GM19397 (cell line): ENCODE measurements around the gene UGT1A4.

Source experiments
- ATAC-seq: cut with Tn5 transposase; IDR thresholded peaks from one replicate; pipeline ENCODE4 v1.9.1; 2021; ENCODE audit warnings: mild to moderate bottlenecking, moderate library complexity; ENCODE audit not compliant: unreplicated experiment

Gene UGT1A4

GRCh38 chr2:233807966-233808935, 89.7 kb downstream of the UGT1A4 start:
- no peak for ATAC-seq

DNA sequence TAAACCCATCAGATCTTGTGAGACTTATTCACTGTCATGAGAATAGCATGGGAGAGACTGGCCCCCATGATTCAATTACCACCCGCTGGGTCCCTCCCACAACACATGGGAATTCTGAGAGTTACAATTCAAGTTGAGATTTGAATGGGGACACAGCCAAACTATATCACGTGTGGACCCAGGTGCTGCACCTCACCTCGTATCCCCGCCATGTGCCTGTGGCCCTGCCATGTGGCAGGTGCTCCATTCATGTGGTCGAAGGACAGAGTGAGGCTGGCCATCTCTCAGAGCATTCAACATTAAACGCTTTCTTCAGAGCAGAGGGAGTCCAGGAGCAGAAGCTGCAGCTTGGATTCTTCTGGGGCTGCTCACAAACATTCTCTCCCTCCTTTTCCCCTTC, 91.8 kb downstream of the UGT1A4 start:
- ATAC-seq = no peak

DNA sequence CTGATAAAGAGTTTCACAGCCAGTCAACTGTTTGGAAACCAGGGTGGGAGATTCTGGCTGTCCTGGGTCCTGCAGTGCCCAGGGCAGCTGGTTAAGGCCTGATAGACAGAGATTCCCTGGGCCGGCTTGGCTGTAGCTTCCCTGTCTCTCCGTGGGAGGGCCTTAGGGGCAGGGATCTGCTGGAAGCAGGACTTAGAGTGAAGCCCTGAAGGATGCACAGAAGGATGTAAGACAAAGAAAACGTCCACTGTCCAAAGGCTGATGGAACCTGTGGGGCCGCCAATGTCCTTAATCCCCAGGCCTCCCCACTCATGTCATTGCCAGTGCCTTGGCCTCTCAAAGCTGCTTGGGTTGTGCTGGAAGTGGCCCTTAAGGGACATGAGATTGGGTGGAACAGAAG, 92.6 kb downstream of the UGT1A4 start:
- ATAC-seq = no peak

GRCh38 chr2:233811732-233812131, 93.2 kb downstream of the UGT1A4 start:
- no peak for ATAC-seq

DNA sequence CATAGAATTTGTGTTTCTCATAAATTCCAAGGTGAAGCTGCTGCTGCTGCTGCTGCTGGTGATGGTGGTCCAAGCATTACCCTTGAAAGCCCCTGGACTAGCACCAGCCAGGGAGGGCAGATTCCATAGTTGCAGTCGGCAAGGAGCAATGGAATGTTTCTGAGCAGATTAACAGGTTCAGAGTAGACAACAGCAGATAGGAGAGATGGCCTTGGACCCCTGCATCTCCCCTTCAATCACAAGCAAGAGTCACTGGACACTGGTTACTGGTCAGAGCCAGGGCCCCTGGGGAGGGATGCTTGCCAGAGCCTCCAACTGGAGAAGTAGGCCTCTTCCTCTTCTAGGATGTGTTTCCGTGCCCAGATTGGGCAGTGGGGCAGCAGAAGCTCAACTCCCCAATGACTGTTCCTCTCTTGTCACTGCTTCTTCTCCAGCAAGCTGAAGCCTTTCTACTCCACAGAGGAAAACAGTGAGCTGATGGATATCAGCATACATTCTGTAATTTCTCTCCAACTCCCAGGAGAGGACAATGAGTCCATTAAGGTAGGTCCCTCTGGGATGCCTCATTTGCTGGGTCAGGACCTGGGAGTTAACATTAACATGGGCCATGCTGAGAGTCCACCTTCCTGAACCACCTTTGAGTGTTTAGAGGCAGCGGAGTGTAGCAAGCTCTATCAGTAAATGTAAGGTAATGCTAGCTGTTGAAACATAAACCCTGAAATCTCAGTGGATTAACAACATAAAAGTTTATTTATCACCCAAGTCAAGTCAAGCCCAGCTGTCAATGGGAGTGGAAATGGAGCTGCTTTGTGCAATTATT, 94.9 kb downstream of the UGT1A4 start:
- no peak for ATAC-seq

- ATAC-seq = no peak
These were observed 95.7 kb downstream of the UGT1A4 start for GRCh38 chr2:233814056-233814835.

DNA sequence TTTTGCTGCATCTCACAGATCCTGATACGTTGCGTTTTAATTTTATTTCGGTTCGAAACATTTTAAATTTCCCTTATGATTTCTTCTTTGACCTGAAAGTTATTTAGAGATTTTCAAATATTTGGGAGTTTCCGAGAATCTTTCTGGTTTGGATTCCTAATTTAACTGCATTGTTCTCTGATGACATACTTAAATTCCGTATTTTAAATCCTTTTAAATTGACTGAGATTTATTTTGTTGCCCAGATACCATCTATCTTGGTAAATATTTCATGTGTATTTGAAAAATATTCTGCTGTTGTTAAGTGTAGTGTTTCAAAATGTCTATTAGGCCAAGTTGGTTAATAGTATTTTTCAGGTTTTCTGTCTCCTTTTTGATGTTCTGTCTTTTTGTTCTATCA, 97.3 kb downstream of the UGT1A4 start:
- no peak for ATAC-seq

DNA sequence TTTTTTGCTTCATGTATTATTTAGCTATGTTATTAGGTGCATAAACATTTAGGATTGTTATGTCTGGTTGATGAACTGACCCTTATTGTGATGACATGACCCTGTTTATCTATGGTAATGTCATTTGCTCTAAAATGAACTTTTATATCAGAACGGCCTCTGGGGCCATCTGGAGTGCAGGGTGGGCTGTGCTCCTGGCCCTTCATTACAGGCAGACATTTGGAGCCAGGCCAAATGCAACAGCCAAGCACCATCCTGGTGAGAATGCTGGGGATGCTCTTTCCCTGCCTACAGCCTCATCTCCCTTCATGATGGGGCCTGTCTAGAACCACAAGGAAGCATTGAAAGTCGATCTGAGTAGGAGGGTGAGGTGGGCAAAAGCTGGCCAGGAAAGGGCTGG, 97.8 kb downstream of the UGT1A4 start:
- ATAC-seq = no peak

- ATAC-seq = no peak
These were observed 98.2 kb downstream of the UGT1A4 start for GRCh38 chr2:233816771-233817170.

- ATAC-seq = no peak
These were observed 98.9 kb downstream of the UGT1A4 start for GRCh38 chr2:233817361-233817911.

- no peak for ATAC-seq
These were observed 99.6 kb downstream of the UGT1A4 start for GRCh38 chr2:233817995-233818638.

GRCh38 chr2:233818639-233819621, 100.4 kb downstream of the UGT1A4 start:
- ATAC-seq = no peak

DNA sequence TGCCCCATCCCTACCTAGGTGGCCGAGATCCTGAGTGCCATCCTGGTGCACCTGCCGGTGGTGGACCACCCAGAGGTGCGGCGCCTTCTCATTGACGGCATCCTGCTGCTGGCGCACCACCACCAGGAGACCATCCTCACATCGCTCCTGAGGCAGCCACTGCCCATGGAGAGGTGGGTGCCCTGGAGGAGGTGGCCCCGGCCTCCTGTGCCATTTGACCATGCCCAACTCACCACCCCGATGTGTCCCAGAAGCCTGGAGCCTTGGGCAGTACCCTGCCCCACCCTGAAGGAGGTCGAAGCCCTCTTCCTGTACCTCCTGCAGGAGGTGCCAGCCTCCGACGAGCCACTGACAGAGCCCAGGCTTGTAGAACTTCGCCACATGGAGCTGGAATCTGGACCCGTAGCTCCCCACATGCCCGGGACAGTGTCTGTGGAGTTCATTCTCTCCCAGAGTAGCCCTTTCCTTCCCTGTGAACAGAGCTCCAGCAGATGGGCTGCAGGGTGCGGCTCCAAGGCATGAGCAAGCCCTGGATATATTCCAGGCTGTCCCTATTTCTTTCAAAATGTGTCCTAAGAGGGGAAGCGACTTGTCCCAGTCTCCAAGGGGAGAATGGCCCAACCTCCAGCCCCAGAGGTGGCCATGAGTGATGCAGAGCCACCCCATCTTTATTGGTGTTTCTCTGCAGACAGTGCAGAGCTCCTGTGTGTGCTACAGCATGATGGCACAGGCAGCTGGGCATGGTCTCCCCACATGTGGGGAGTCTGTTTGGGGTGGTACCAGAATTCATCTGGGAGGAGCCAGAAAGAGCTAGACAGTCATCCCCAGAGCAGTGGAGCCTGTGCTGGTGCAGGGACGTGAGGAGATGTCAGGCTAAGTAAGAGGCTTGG, 101.6 kb downstream of the UGT1A4 start:
- ATAC-seq = no peak

GRCh38 chr2:233820774-233821105, 102.2 kb downstream of the UGT1A4 start:
- ATAC-seq = no peak

GRCh38 chr2:233821196-233821595, 102.7 kb downstream of the UGT1A4 start:
- ATAC-seq = no peak

- no peak for ATAC-seq
These were observed 103.2 kb downstream of the UGT1A4 start for GRCh38 chr2:233821709-233822100.

DNA sequence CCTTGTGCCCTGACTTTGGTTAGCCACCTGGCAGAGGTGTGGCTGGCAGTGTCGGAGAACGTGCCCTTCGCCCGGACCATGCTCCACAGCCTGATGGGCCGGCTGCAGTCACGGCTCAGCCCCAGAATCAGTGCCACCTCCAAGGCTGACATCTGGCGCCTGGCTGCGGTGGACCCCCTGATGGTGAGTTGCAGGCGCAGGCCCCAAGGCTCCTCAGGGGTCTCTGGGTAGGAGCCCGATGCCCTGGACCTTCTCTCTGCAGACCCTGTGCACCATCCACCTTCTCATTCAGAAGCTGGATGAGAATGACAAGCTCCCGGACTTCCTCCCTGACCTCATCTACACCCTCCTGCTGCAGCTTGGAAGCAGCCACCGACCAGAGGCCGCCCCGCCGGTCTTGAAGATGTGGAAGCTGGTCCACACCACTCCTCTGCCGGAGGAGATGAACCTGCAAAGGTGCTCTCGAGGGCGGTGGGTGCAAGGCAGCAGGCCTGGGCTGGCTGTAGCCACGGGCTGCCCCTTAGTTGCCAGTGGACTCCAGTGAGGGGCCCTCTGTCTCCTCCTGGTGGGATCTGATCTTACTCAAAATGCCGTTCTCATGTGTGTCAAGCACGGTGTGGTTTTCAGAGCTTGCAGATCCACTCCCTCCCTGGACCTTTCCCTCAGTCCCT, 103.7 kb downstream of the UGT1A4 start:
- ATAC-seq = no peak
